Airway epithelial cell (primary cell): Measurements from ENCODE around the gene NRIP3. TPM values are rescaled to one million over a fixed set of nuclear protein-coding genes. Genes with fewer than 3 reads are reported as not detected.

Experiments used
- total RNA-seq: library from RNA; depleted of rRNA; stranded (reverse); fragments of >200 nt; gene quantifications from 2 replicates; pipeline ENCODE4 v1.2.3, GENCODE V29; 2015

Gene NRIP3
- 1.8 and 2.5 TPM in 2 replicates for total RNA-seq

GRCh38 chr11:9003573-9004182, at the start of gene NRIP3:
Gene NRIP3, minus strand, starts transcription at chr11:9004001. Its CDS starts 66 bp downstream, at chr11:9003935.

DNA sequence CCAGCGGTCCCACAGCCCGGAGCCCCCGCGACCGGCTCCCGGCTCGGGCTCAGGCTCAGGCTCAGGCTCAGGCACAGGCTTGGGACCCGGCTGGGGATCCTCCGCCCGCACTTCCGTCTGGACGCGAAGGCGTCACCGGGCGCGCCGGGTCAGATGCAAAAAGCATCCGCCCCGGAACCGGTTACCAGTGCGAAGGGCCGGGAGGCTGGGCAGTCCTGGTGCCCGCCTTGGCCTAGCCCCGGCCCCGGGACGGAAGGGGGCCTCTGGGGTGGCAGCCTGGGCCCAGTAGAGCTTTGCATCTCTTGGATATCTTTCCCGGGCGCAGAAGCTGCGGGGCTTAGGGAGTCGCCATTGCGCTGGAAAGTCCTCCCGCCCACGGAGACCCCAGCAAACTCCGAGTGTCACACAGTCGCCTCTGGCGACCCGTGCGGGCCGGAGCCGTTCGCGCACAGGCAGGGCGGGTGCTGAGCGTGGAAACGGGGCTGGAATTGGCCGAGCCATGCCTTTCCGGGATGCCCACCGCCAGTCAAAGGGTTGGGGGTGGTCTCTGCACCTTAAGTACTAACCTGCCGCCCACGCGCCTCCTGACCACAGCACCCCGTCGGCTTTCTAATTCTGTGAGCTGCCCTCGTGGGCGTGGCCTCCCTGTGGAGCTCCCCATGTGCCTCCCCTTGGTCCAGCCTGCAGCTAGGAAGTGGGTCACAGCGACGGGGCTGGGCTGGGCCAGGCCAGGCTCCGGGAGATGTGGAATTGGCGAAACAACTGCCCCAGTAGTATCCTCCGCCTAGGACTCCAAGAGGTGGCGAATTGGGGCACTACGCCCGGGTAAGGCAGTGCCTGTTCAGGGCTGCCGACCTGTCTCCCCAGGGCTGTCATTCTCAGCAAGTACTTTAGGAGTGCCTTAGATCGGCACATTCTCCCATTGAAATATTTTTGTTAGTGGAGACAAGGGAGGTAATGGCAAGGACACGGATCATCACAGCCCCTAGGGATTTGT, 39.2 kb downstream of the NRIP3 start, which contains the start of gene TMEM9B:
Gene TMEM9B (minus strand): TSS at position 119 of the 997 bp plus-strand sequence. CDS start 129 bp downstream, outside the sequence.

DNA sequence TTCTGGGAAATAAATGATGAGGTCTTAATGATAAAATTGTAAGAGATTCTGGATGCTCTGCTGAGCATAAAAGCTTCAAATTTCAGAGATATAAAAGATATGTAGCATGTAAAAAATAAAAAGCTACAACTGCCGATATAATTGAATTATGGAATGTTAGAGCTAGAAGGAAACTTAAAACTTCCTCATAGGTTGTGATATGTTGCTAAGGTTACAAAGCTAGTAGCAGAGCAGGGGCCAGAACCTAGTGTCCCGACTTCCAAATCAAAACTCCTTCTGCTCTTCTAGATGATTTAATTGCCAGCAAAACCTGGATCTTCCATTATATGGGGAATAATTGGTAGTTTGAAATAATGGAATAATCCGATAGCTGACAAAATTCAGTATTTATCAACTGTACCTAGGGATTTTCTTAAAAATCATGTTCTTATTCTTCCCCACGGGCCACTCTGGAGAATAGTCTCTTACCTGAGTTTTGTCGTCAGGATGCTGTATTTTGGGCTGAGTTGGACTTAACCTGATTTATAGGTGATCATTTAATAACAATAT, 61.2 kb downstream of the NRIP3 start, which contains the start of gene ASCL3:
Gene ASCL3 (minus strand): TSS at position 499 of the 549 bp plus-strand sequence. CDS start 4,855 bp downstream, outside the sequence.

GRCh38 chr11:8932564-8933180, 71.1 kb downstream of the NRIP3 start, which contains the start of gene C11orf16:
Gene C11orf16, minus strand, starts transcription at chr11:8932947. Its CDS starts 639 bp downstream, at chr11:8932308.

Other genes with a start within 250 kb of the NRIP3 start
- 28.0 and 32.7 TPM in 2 replicates for gene AKIP1, start 92.8 kb downstream of the NRIP3 start, total RNA-seq
- not detected in 2 replicates for gene C11orf16, start 71.1 kb downstream of the NRIP3 start, total RNA-seq
- gene ASCL3, start 61.0 kb downstream of the NRIP3 start, total RNA-seq: not detected in 2 replicates
- 39.9 and 45.0 TPM in 2 replicates for gene TMEM9B, start 39.6 kb downstream of the NRIP3 start, total RNA-seq
- not detected in 2 replicates for gene SCUBE2, start 87.6 kb upstream of the NRIP3 start, total RNA-seq